Psoas muscle (tissue), 8 donors: Measurements from ENCODE around the gene AURKAIP1. TPM values are rescaled to one million over a fixed set of nuclear protein-coding genes. Genes with fewer than 3 reads are reported as not detected.
A peak's percentile ranks its signal among the peaks of the same experiment; 100 is the strongest.

Experiments used
- ATAC-seq, 4 donors: fragments of 200-7000 bp; cut with Tn5 transposase; one replicate each; pipeline ENCODE4 v1.9.1; 2020; ENCODE audit warnings: moderate library complexity in 3 of 4, mild to moderate bottlenecking in 2 of 4
- DNase-seq, 2 donors: peaks; one replicate each; pipeline ENCODE4 v3.0.0-alpha.2; 2020
- H3K27ac ChIP-seq: fragments of 200-600 bp; one replicate; pipeline ENCODE4 v1.8.0; 2022
- H3K27me3 ChIP-seq, 3 donors: fragments of 200-600 bp in 1 of 3; one replicate each; pipeline versions ENCODE4 v1.6.1 to v1.8.0; 2013 to 2022; ENCODE audit warnings: low read length in 2 of 3, mild to moderate bottlenecking in 2 of 3, moderate library complexity in 1 of 3; ENCODE audit not compliant: insufficient read depth in 3 of 3
- H3K36me3 ChIP-seq, 2 donors: fragments of 200-600 bp in 1 of 2; one replicate each; pipeline versions ENCODE4 v1.6.1 to v1.8.0; 2013 to 2022; ENCODE audit warnings: low read depth in 1 of 2, mild to moderate bottlenecking in 1 of 2, moderate library complexity in 1 of 2; ENCODE audit not compliant: insufficient read depth in 1 of 2
- H3K4me1 ChIP-seq: fragments of 200-600 bp; one replicate; pipeline ENCODE4 v1.8.0; 2022
- H3K4me3 ChIP-seq: fragments of 200-600 bp; one replicate; pipeline ENCODE4 v1.8.0; 2022; ENCODE audit warnings: mild to moderate bottlenecking
- H3K9me3 ChIP-seq: fragments of 200-600 bp; one replicate; pipeline ENCODE4 v1.8.0; 2022
- WGBS, 3 donors: extraction: QIAGEN DNeasy Blood & Tissue Kit; methylation state at CpG; one replicate each; pipeline versions ENCODE4 v1.1.6 to v1.1.7; 2013; 5-methylcytosine and 5-hydroxymethylcytosine counted together
- intact Hi-C, 2 donors: fragments of 100-400 bp; cut with DNase I; formaldehyde crosslinking; loops; one replicate each; pipeline versions ENCODE4 v1.11.0 to v1.14.2; 2022
- polyA plus RNA-seq, 3 donors: library from polyadenylated mRNA; stranded (reverse); fragments of 200-250 nt; gene quantifications; one replicate each; pipeline ENCODE4 v1.2.3, GENCODE V29; 2013
- total RNA-seq, 4 donors: library from RNA; stranded (reverse); fragmentation: NEBNext Ultra II Directional in 2 of 4; extraction: Animal tissue kit (Norgen Biotek cat#: 25700) in 2 of 4; gene quantifications; one replicate each; pipeline versions ENCODE4 v1.2.1 to v1.2.4, GENCODE V29; 2021 to 2023
- TF ChIP-seq, protein P1 (sequence below): fragments of 200-600 bp; IDR thresholded peaks from one replicate; pipeline ENCODE4 v1.8.0; 2022; ENCODE audit warnings: antibody characterized with exemption
- donor health status: healthy with polysubstance abuse.
- donor health status: DM: no; HTN: no; CAD: no; lungs with moderate emphysema.
- donor health status: Bipolar disorder and iron deficiency.
- donor health status: healthy.
- donor health status: DM: yes; HTN: yes; CAD: no.
- donor health status: DM: no; HTN: no; CAD: no.
- donor health status: DM: no; HTN: no; CAD: no.
- donor health status: DM: yes; HTN: yes; CAD: no.

AURKAIP1 gene
- total and polyA plus RNA-seq, 7 donors, result 180 to 534 (median 194) TPM

DNA sequence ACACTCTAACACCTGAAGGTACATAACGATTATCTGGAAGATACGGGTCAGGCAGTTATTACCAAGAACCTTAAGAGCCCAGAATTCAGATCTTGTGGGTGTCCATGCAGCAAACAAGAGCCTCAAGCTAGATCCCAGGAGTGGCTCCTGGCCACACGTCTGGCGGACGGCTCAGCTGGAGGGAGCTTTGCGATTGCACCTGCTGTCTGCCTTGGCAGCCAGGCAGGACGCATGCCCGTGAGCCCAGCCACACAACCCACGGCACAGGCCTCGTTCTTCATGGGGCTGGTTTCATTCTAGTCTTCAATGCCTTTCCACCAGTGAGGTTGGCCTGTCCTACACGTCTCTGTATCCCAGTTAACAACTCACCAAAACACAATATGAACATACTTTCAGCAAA, 18.4 kb upstream of the AURKAIP1 start:
- Histone ChIP-seq H3K36me3 (peaks cover 8 to 96% of the 10 kb centered on the region in 2 donors), H3K4me3 (no peak overlapping the region), H3K27ac (peak overlapping the region; percentile 68), H3K9me3 (no peaks in the 10 kb centered on the region), H3K4me1 (peaks cover 38% of the 10 kb centered on the region), H3K27me3 (no peaks in the 10 kb centered on the region)
- DNase-seq, result no peak
- WGBS, 3 donors, result 43 to 58% (median 54%) methylated on average over 11 of the region's 11 CpGs
- intact Hi-C loops, result no loop called here
- TF ChIP-seq, protein P1, sequence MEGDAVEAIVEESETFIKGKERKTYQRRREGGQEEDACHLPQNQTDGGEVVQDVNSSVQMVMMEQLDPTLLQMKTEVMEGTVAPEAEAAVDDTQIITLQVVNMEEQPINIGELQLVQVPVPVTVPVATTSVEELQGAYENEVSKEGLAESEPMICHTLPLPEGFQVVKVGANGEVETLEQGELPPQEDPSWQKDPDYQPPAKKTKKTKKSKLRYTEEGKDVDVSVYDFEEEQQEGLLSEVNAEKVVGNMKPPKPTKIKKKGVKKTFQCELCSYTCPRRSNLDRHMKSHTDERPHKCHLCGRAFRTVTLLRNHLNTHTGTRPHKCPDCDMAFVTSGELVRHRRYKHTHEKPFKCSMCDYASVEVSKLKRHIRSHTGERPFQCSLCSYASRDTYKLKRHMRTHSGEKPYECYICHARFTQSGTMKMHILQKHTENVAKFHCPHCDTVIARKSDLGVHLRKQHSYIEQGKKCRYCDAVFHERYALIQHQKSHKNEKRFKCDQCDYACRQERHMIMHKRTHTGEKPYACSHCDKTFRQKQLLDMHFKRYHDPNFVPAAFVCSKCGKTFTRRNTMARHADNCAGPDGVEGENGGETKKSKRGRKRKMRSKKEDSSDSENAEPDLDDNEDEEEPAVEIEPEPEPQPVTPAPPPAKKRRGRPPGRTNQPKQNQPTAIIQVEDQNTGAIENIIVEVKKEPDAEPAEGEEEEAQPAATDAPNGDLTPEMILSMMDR, result no peak
- peak in 1 of 4 donors; percentile 56 for ATAC-seq

DNA sequence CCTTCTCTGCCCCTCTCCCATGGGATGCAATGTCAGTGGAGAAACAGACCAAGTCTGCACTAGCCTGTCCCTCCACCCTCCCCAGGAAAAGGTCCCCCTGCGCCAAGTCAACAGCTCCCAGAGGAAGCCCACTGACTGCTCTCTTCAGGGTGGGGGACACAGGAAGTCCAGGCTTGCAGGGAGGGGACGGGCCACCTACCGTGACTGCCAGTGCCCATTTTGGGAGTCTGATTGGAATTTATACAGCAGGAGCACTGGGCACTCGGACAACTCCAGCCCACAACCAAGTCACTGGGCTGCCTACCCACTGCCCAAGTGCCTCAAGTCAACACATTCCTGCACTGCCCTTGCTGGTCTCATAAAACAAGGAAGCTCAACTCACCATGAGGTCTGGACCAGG, 18.0 kb upstream of the AURKAIP1 start:
- Histone ChIP-seq H3K4me3 (no peak overlapping the region), H3K27me3 (no peaks in the 10 kb centered on the region), H3K9me3 (no peaks in the 10 kb centered on the region), H3K27ac (peak overlapping the region; percentile 68), H3K36me3 (peaks cover 8 to 99% of the 10 kb centered on the region in 2 donors), H3K4me1 (peaks cover 34% of the 10 kb centered on the region)
- 79 to 88% (median 80%) methylated on average over 4 of the region's 4 CpGs for WGBS, 3 donors
- intact Hi-C loops, result no loop called here
- ATAC-seq (no peak), DNase-seq (no peak)
- TF ChIP-seq, protein P1, result no peak

DNA sequence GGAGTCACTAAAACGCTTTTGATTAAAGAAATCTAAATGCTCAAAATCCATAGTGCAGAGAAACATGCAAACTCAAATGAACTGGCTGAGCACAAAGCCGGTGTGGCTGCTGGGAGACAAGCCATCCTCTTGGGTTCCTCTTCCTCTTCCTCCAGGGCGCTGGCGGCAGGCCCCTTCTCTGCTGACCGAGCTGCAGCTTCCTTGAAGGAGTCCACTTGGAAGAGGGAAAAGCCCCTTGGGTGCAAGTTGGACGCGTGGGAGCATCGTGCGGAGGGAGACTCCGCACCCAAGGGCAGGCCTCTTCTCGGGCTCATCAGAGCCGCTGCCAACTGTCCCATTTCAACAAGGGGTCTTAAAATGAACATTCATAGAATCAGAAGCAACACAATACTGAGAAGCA, 16.2 kb upstream of the AURKAIP1 start:
- Histone ChIP-seq H3K27me3 (no peaks in the 10 kb centered on the region), H3K36me3 (peaks cover 16 to 100% of the 10 kb centered on the region in 2 donors), H3K27ac (no peak overlapping the region), H3K4me3 (no peak overlapping the region), H3K4me1 (peaks cover 23% of the 10 kb centered on the region), H3K9me3 (no peaks in the 10 kb centered on the region)
- TF ChIP-seq, protein P1, result no peak
- peak in 1 of 2 donors; percentile 23 for DNase-seq
- intact Hi-C loops, result no loop called here
- 68 to 81% (median 71%) methylated on average over 12 of the region's 12 CpGs for WGBS, 3 donors
- no peak for ATAC-seq

DNA sequence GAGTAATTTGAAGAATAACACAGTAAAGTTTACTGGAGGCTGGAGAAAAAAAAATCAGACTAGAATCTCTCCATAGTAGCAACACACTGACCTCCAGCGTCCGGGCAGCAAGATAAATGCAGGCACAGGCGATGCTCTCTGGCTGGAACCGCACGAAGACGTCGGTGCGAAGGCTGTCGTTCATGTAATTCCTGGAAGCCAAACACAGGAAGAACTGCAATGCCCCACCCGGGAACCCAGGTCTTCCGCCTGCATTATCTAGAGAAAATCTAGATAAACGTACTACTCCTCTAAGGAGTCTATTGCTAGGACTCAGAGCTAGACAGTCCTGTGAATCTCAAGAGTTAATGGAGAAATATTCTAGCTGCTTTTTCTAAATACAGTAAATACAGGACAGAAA, 15.7 kb upstream of the AURKAIP1 start:
- no peak overlapping the region for H3K27ac ChIP-seq
- H3K9me3 ChIP-seq, result no peaks in the 10 kb centered on the region
- WGBS, 3 donors, result 74 to 84% (median 74%) methylated on average over 12 of the region's 12 CpGs
- H3K36me3 ChIP-seq, result peaks cover 17 to 100% of the 10 kb centered on the region in 2 donors
- H3K27me3 ChIP-seq, result no peaks in the 10 kb centered on the region
- ATAC-seq (no peak), DNase-seq (no peak)
- TF ChIP-seq, protein P1, result no peak
- peaks cover 21% of the 10 kb centered on the region for H3K4me1 ChIP-seq
- H3K4me3 ChIP-seq, result no peak overlapping the region
- intact Hi-C loops, result no loop called here

DNA sequence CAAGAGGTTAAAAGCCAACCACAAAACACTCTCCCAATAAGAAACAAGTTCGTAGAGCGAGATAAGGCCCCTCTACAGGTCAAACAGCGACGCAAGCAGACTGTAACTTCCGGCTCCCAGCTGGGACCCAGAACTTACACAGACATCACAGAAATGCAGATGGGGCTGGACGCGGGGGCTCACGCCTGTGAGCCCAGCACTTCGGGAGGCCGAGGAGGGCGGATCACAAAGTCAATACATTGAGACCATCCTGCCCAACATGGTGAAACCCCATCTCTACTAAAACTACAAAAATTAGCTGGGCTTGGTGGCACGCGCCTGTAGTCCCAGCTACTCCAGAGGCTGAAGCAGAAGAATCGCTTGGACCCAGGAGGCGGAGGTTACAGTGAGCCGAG, 13.1 kb upstream of the AURKAIP1 start:
- no peak overlapping the region for H3K27ac ChIP-seq
- ATAC-seq, result no peak

More for the DNA sequence above, 13.1 kb upstream of the AURKAIP1 start:
- no peak overlapping the region for H3K4me3 ChIP-seq
- WGBS, 3 donors, result 94 to 97% (median 96%) methylated on average over 16 of the region's 16 CpGs
- intact Hi-C loops, result no loop called here
- H3K36me3 ChIP-seq, result peaks cover 17 to 89% of the 10 kb centered on the region in 2 donors
- no peaks in the 10 kb centered on the region for H3K9me3 ChIP-seq
- TF ChIP-seq, protein P1, result no peak
- no peaks in the 10 kb centered on the region for H3K27me3 ChIP-seq
- peaks cover 8% of the 10 kb centered on the region for H3K4me1 ChIP-seq
- no peak for DNase-seq
